ENCODE results near the gene SLC26A11. TPM values are rescaled to one million over a fixed set of nuclear protein-coding genes. Genes with fewer than 3 reads are reported as not detected.

SLC26A11 gene
- total RNA-seq, 1 donor from 2014 or later: 10.6 TPM

- DNase-seq (ENCODE audit: low read depth): no peak
Observed at GRCh38 chr17:80217703-80218362, 2.4 kb upstream of the SLC26A11 start.

- no peak for DNase-seq (ENCODE audit: low read depth)
Observed at GRCh38 chr17:80218391-80218790, 1.8 kb upstream of the SLC26A11 start.

GRCh38 chr17:80219013-80219762 is 1.0 kb upstream of the SLC26A11 start:
- peak; percentile 89 for DNase-seq (ENCODE audit: low read depth)

- no peak for DNase-seq (ENCODE audit: low read depth)
Observed at GRCh38 chr17:80219763-80220053, 519 bp upstream of the SLC26A11 start.

GRCh38 chr17:80220736-80221215 is 549 bp downstream of the SLC26A11 start:
- DNase-seq (ENCODE audit: low read depth): no peak

- DNase-seq (ENCODE audit: low read depth): no peak
Observed at GRCh38 chr17:80221351-80222105, 1.3 kb downstream of the SLC26A11 start.

- DNase-seq (ENCODE audit: low read depth): no peak
Observed at GRCh38 chr17:80222376-80223141, 2.3 kb downstream of the SLC26A11 start.

- DNase-seq (ENCODE audit: low read depth): no peak
Observed at GRCh38 chr17:80223142-80223815, 3.1 kb downstream of the SLC26A11 start.

GRCh38 chr17:80223838-80224497 is 3.7 kb downstream of the SLC26A11 start:
- DNase-seq (ENCODE audit: low read depth): no peak

- DNase-seq (ENCODE audit: low read depth): no peak
Observed at GRCh38 chr17:80224683-80225082, 4.5 kb downstream of the SLC26A11 start.

- no peak for DNase-seq (ENCODE audit: low read depth)
Observed at GRCh38 chr17:80225230-80225629, 5.0 kb downstream of the SLC26A11 start.

GRCh38 chr17:80227156-80227555 is 6.9 kb downstream of the SLC26A11 start:
- DNase-seq (ENCODE audit: low read depth): peak; percentile 73

- no peak for DNase-seq (ENCODE audit: low read depth)
Observed at GRCh38 chr17:80227666-80228065, 7.4 kb downstream of the SLC26A11 start.

- no peak for DNase-seq (ENCODE audit: low read depth)
Observed at GRCh38 chr17:80228477-80228876, 8.2 kb downstream of the SLC26A11 start.

GRCh38 chr17:80229011-80229410 is 8.8 kb downstream of the SLC26A11 start:
- peak; percentile 84 for DNase-seq (ENCODE audit: low read depth)

- DNase-seq (ENCODE audit: low read depth): no peak
Observed at GRCh38 chr17:80232438-80232837, 12.2 kb downstream of the SLC26A11 start.

GRCh38 chr17:80233202-80233601 is 13.0 kb downstream of the SLC26A11 start:
- no peak for DNase-seq (ENCODE audit: low read depth)

- no peak for DNase-seq (ENCODE audit: low read depth)
Observed at GRCh38 chr17:80236911-80237310, 16.7 kb downstream of the SLC26A11 start.

GRCh38 chr17:80237386-80237785 is 17.2 kb downstream of the SLC26A11 start:
- DNase-seq (ENCODE audit: low read depth): no peak

- DNase-seq (ENCODE audit: low read depth): no peak
Observed at GRCh38 chr17:80242505-80242904, 22.3 kb downstream of the SLC26A11 start.
